Kidney epithelial cell (primary cell): ENCODE measurements around the gene OVCA2. TPM values are rescaled to one million over a fixed set of nuclear protein-coding genes. Genes with fewer than 3 reads are reported as not detected.

Source experiments
- DNase-seq: peaks from one replicate; pipeline ENCODE4 v3.0.0-alpha.2; 2010; ENCODE audit warnings: low read depth
- H3K27me3 ChIP-seq: 2 replicates; pipeline ENCODE4 v1.6.0; 2011; ENCODE audit warnings: low read length; ENCODE audit not compliant: control insufficient read depth, insufficient read depth
- H3K36me3 ChIP-seq: 2 replicates; pipeline ENCODE4 v1.5.1; 2011; ENCODE audit warnings: low read length; ENCODE audit not compliant: control insufficient read depth, insufficient read depth
- H3K4me3 ChIP-seq: 2 replicates; pipeline ENCODE4 v1.5.1; 2011; ENCODE audit warnings: low read depth, mild to moderate bottlenecking, control low read depth, low read length
- total RNA-seq: library from RNA; depleted of rRNA; stranded (reverse); fragments of >200 nt; gene quantifications from 2 replicates; pipeline ENCODE4 v1.2.3, GENCODE V29; 2015
- TF ChIP-seq, protein P1 (sequence below): IDR thresholded peaks from 2 replicates; pipeline ENCODE4 v1.5.1; 2011; ENCODE audit warnings: mild to moderate bottlenecking, moderate library complexity, low read length, control low read depth, inconsistent platforms; ENCODE audit not compliant: insufficient read depth, poor library complexity, severe bottlenecking

Gene OVCA2
- total RNA-seq, 1 donor from 2014 or later = 88.2 TPM

DNA sequence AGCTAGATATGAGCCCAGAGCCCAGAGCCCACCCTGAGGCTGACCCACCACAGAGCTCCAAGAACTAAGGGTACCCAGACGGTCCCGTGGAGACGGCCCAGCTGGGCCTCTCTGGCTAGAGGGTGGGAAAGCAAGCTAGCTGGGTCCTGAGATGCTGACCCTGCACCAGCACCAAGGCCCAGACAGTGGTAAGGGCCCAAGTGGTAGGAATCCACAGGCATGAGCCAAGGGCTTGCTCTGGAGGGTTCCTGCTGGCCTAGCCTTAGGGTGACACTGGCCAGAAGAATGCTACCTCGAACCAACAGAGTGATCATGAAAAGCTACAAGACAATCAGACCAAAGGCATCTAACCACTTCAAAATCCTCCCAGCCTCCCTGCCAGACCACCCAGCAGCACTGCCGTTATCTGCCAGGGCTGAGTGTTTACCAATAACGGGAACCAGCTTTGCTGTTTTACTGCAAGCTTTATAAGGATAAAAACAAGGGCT is 26.3 kb downstream of the OVCA2 start:
- no peak for DNase-seq
- Histone ChIP-seq H3K4me3 (no peak overlapping the region), H3K27me3 (no peaks in the 10 kb centered on the region), H3K36me3 (peaks cover 1% of the 10 kb centered on the region)
- TF ChIP-seq, protein P1, sequence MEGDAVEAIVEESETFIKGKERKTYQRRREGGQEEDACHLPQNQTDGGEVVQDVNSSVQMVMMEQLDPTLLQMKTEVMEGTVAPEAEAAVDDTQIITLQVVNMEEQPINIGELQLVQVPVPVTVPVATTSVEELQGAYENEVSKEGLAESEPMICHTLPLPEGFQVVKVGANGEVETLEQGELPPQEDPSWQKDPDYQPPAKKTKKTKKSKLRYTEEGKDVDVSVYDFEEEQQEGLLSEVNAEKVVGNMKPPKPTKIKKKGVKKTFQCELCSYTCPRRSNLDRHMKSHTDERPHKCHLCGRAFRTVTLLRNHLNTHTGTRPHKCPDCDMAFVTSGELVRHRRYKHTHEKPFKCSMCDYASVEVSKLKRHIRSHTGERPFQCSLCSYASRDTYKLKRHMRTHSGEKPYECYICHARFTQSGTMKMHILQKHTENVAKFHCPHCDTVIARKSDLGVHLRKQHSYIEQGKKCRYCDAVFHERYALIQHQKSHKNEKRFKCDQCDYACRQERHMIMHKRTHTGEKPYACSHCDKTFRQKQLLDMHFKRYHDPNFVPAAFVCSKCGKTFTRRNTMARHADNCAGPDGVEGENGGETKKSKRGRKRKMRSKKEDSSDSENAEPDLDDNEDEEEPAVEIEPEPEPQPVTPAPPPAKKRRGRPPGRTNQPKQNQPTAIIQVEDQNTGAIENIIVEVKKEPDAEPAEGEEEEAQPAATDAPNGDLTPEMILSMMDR = no peak

DNA sequence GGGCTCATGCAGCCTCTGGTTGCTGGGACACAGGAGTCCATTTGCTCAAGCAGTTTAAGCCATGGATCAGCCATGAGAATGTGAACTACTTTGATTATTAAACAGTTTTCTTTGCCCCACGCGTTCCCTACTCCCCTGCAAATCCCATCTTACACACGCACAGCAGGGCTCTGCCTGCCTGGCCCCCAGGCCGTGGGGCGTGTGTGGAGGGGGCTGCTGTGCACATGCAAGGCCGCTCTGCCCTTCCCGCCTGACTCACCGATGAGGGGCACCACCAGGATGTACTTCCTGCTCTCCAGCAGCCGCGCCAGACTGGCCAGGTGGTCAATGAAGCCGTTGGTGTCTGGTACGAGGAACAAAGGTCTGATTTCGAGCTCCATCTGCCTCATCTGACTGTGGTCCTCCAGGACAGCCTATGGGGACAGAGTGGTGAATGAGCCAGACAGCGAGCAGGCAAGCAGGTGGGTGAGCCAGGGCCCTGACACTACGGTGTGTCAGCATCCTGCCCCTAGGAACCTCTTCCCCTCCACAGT is 26.8 kb downstream of the OVCA2 start:
- H3K4me3 ChIP-seq = no peak overlapping the region
- peak; percentile 61 for DNase-seq
- TF ChIP-seq, protein P1 = no peak
- H3K27me3 ChIP-seq = no peaks in the 10 kb centered on the region
- peaks cover 1% of the 10 kb centered on the region for H3K36me3 ChIP-seq

DNA sequence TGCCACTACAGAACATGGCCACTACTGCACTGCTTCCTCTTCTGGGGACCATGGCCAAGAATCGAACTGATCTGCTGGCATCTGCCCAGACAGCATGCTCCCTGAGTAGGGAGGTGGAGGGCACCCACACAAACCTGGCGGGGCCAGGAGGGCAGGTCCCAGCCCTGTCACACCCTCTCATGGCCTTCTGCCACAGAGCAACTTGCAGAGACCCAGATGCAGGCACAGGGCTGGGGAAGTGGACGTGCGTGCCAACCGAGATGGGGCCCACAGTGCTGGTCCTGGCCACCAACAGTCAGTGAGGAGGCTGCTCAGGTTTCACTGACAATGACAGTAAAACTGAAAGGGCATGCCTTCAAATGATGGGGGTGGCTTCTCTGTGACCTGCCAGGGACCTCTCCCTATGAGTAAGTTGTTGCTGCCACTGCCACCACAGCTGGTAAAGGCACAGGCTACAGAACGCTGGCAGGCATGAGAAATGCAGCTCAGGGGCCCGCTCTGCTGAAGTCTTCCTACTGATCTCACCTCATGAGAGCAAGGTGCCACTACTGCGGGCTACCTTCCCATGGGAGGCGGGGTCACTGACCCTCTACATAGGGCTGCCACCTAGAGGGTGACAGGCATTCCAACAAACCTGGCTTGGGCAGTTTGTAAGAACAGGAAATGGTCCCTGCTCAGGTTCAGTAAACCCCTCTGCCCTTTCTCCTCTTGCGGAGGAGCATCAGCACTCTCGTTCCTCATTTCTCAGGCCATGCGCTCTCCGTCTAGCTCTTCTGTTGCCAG is 28.6 kb downstream of the OVCA2 start:
- Histone ChIP-seq H3K4me3 (no peak overlapping the region), H3K36me3 (no peaks in the 10 kb centered on the region), H3K27me3 (no peaks in the 10 kb centered on the region)
- TF ChIP-seq, protein P1 = no peak
- no peak for DNase-seq

DNA sequence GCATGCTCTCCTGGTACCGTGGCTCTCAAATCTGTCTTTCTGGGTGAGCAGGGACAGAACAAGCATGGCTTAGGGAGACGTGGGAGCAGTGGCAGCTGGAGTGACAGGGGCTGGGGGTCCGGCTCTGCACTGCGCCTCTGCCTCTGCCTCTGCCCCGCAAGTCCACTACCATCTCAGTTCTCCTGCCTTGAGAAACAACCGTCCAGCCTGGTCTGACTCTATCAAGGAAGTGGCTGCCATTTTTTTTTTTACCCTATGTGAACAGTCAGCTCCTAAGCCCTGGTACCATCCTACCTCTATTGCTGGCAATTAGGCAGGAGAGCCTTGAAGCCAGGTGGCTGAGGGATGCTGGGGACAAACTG is 29.2 kb downstream of the OVCA2 start:
- TF ChIP-seq, protein P1 = no peak
- no peak for DNase-seq
- H3K36me3 ChIP-seq = no peaks in the 10 kb centered on the region
- H3K4me3 ChIP-seq = no peak overlapping the region
- no peaks in the 10 kb centered on the region for H3K27me3 ChIP-seq

DNA sequence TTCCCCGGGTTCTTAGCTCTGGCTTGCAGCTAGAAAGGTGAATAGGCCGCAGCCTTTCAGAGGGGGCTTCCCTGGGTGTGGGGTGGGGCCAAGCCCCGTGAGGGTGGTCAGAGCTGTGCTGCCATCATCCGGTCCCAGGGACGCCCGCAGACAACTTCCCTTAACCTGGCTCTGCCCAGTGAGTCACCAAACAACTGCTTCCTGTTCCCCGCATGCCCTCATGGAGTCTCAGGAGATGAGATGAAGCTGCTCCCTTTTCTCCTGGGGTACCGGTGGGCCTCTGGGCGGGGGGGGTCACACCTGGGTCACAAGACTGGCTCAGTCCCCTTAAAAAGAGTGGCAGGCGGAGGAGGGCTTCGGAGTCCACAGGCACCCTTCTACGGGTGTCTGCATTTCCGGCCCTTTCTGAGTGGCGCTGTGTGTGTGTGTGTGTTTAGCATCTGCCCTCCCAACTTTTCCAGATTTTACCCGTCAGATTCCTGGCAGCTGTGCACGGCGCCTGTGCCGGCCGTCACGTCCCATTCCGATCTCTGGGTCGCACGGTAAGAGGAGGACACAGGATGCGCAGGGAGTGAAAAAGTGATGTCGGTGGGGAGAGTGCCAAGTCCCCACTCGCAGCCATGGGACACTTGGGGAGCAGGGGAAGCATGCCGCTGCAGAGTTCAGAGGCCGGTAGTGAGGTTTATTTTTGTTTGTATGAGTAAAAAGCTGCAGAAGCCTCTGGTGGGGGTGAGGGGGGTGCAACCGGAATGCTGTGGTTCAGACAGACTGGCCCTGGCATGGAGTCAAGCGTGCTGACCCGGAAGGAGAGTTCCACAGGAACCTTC is 29.8 kb downstream of the OVCA2 start:
- TF ChIP-seq, protein P1 = no peak
- Histone ChIP-seq H3K36me3 (no peaks in the 10 kb centered on the region), H3K27me3 (no peaks in the 10 kb centered on the region), H3K4me3 (no peak overlapping the region)
- no peak for DNase-seq
